Nephron (organoid): ENCODE data around the gene ARSG.
A peak's percentile ranks its signal among the peaks of the same experiment; 100 is the strongest.

Experiments
- H3K27ac Mint-ChIP-seq, 3 experiments: 2 replicates each; pipeline ENCODE4 v1.8.0; 2020; ENCODE audit warnings: mixed read lengths in 3 of 3, mild to moderate bottlenecking in 2 of 3, moderate library complexity in 1 of 3
- H3K27me3 Mint-ChIP-seq: 2 replicates; pipeline ENCODE4 v1.8.0; 2021; ENCODE audit warnings: low read depth, mild to moderate bottlenecking, moderate library complexity, mixed read lengths
- H3K36me3 Mint-ChIP-seq: 2 replicates; pipeline ENCODE4 v1.8.0; 2020; ENCODE audit warnings: low read depth, mixed read lengths
- H3K4me1 Mint-ChIP-seq: 2 replicates; pipeline ENCODE4 v1.8.0; 2020; ENCODE audit warnings: mixed read lengths
- H3K4me3 Mint-ChIP-seq, 3 experiments: 2 replicates each; pipeline ENCODE4 v1.8.0; 2020; ENCODE audit warnings: mild to moderate bottlenecking in 3 of 3, mixed read lengths in 3 of 3, moderate library complexity in 2 of 3
- H3K9me3 Mint-ChIP-seq: 2 replicates; pipeline ENCODE4 v1.8.0; 2020; ENCODE audit warnings: mixed read lengths
- TF ChIP-seq, protein P1 (sequence below), 3 experiments: fragments of 200-600 bp; sonication (generic); IDR thresholded peaks; one replicate each; pipeline ENCODE4 v1.5.0; 2021; ENCODE audit warnings: antibody characterized with exemption in 3 of 3; ENCODE audit not compliant: unreplicated experiment in 3 of 3

The ARSG gene

DNA sequence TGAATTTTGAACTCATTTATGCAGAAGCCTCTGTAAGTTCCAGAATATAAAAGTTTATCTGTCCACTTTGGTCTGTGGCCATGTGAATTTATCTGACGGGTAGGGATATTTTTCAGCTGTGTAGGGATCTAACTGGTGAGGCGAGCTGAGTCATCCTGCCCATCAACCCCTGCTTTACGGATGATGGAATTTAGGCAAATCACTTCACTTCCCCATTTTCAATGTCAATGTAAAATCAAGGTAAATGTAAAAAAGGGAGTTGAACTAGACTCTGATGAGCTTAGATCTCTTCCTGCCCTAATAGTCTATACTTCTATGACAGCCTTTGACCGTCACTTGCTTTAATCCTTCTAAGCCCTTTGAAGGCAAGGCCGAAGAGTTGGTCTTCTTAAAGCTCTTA lies 2.9 kb upstream of the ARSG start:
- Mint-ChIP-seq H3K27me3 (peaks cover 64% of the 10 kb centered on the region), H3K36me3 (no peaks in the 10 kb centered on the region), H3K27ac (no peak overlapping the region), H3K4me3 (peak overlapping the region in 1 of 3 experiments; percentile 70), H3K9me3 (no peaks in the 10 kb centered on the region), H3K4me1 (peaks cover 11% of the 10 kb centered on the region)
- TF ChIP-seq, protein P1, sequence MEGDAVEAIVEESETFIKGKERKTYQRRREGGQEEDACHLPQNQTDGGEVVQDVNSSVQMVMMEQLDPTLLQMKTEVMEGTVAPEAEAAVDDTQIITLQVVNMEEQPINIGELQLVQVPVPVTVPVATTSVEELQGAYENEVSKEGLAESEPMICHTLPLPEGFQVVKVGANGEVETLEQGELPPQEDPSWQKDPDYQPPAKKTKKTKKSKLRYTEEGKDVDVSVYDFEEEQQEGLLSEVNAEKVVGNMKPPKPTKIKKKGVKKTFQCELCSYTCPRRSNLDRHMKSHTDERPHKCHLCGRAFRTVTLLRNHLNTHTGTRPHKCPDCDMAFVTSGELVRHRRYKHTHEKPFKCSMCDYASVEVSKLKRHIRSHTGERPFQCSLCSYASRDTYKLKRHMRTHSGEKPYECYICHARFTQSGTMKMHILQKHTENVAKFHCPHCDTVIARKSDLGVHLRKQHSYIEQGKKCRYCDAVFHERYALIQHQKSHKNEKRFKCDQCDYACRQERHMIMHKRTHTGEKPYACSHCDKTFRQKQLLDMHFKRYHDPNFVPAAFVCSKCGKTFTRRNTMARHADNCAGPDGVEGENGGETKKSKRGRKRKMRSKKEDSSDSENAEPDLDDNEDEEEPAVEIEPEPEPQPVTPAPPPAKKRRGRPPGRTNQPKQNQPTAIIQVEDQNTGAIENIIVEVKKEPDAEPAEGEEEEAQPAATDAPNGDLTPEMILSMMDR (IDR thresholded peaks at IDR 0.05; ENCODE audit: unreplicated experiment in 3 of 3), result no peak

DNA sequence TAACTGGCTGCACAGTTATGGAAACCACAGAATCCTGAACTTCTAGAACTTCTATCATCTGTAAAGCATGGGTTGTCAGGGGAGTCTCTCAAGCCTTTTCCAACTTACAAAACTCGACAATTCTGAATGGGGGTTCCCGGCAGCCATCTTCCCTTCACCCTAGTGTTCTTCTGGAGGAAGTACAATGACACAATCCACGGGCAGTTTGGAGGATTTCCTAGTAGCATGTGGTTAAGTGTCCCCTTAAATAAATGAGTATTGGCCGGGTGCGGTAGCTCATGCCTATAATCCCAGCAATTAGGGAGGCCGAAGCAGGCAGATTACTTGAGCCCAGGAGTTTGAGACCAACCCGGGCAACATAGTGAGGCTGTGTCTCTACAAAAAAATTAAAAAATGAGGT lies 2.5 kb upstream of the ARSG start:
- Mint-ChIP-seq H3K4me3 (peak overlapping the region; percentile 56 to 70 (median 56)), H3K27ac (no peak overlapping the region)
- TF ChIP-seq, protein P1 (IDR thresholded peaks at IDR 0.05; ENCODE audit: unreplicated experiment in 3 of 3), result no peak

DNA sequence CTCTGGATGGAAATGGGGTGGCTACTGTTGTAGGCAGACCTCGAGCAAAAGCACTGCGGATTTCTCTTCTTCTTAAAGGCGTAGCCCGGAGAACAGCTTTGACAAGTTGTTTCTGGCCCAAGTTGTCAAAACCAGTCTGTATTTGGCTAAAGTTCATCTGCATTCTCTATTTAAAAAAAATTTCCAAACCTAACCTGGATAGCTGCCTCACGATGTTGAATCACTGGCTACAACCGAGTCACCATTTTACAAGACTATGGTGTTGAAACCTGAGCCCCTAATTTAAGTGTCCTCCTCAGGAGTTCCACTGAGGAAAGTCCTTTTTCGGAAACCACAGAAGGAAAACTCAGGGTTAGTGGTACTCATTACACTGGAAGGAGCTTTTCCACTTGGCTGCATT lies 1.8 kb upstream of the ARSG start:
- Mint-ChIP-seq H3K4me1 (peaks cover 11% of the 10 kb centered on the region), H3K36me3 (no peaks in the 10 kb centered on the region), H3K27me3 (peaks cover 73% of the 10 kb centered on the region), H3K9me3 (no peaks in the 10 kb centered on the region), H3K27ac (no peak overlapping the region), H3K4me3 (peak overlapping the region; percentile 56 to 89 (median 88))
- TF ChIP-seq, protein P1 (IDR thresholded peaks at IDR 0.05; ENCODE audit: unreplicated experiment in 3 of 3), result no peak

More for the DNA sequence above, 2.5 kb upstream of the ARSG start:
- H3K9me3 Mint-ChIP-seq, result no peaks in the 10 kb centered on the region
- peaks cover 66% of the 10 kb centered on the region for H3K27me3 Mint-ChIP-seq
- H3K4me1 Mint-ChIP-seq, result peaks cover 11% of the 10 kb centered on the region
- H3K36me3 Mint-ChIP-seq, result no peaks in the 10 kb centered on the region

DNA sequence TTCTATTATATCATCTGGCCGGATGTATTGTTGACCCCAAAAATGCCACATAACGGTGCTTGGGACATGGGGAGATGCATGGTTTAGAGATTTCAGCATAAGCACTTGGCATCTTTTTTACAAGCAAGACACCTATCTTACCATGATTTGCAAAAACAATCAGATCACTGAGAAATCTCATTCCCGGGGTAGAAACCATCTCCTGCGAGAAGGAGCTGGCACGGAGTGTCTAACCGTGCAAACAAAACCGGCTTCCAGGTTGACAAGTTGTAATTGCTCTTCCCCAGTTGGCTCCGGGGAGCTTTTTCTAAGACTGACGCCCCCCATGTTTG lies 1.4 kb upstream of the ARSG start:
- Mint-ChIP-seq H3K9me3 (no peaks in the 10 kb centered on the region), H3K36me3 (no peaks in the 10 kb centered on the region), H3K4me1 (peaks cover 11% of the 10 kb centered on the region), H3K27ac (no peak overlapping the region), H3K27me3 (peaks cover 77% of the 10 kb centered on the region), H3K4me3 (peak overlapping the region; percentile 18 to 89 (median 88))
- TF ChIP-seq, protein P1 (IDR thresholded peaks at IDR 0.05; ENCODE audit: unreplicated experiment in 3 of 3), result no peak

DNA sequence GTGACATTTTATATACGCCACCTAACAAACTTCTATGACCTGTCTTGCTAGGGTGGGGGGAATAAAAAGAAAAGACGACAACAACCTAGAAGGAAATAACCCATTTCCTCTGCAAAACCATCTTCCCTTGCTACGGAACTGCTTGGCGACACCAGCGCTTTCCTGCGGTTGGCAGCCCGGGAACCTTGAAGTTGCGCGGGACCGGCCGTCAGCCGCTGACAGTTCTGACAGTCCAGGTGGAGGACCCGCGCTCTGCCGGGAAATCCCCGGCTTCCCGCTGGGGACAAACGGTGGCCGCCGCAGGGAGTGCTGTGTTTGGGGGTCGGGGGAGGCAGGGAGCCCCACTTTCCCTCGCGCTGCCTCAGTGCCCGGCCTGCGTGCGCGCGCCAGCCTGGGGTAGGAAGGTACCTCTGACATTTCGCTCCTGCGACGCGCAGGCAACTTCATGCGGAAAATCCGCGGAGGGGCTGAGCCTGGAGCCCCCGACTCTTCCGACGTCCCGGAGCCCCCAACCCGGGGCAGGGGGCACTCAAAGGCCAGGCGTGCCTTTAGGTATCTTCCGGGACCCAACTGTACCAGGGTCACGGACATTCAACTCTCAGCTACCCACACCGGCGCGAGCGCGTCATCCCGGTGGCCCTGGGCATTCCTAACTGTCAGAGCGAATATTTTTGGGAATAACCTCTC lies 884 bp upstream of the ARSG start:
- Mint-ChIP-seq H3K27me3 (peaks cover 80% of the 10 kb centered on the region), H3K36me3 (no peaks in the 10 kb centered on the region), H3K27ac (no peak overlapping the region), H3K4me3 (peak overlapping the region; percentile 84 to 89 (median 88)), H3K4me1 (peaks cover 11% of the 10 kb centered on the region), H3K9me3 (no peaks in the 10 kb centered on the region)
- TF ChIP-seq, protein P1 (IDR thresholded peaks at IDR 0.05; ENCODE audit: unreplicated experiment in 3 of 3), result no peak
